HEK293 (cell line): ENCODE results near the gene PHEX.

ENCODE experiments used
- CTCF ChIA-PET: fragments of 350-600 bp; formaldehyde crosslinking; extraction: SDS; loops from one replicate; lab custom pipeline; 2021; ENCODE audit warnings: antibody characterized with exemption; lab: Yijun Ruan, JAX
- POLR2A ChIA-PET: fragments of 300-600 bp; formaldehyde crosslinking; extraction: SDS; loops from one replicate; lab custom pipeline; 2020; ENCODE audit warnings: antibody characterized with exemption, inconsistent platforms; lab: Yijun Ruan, JAX
- H3K27ac ChIP-seq: fragments of 200-500 bp; sonication (Bioruptor generic); 2 replicates; pipeline ENCODE4 v1.5.1; 2014; ENCODE audit warnings: low read depth, low read length, control low read depth, inconsistent platforms; ENCODE audit errors: extremely low read depth
- H3K36me3 ChIP-seq, 2 experiments: fragments of 200-500 bp in 1 of 2; sonication (Bioruptor generic) in 1 of 2; 1 replicate in 1 of 2; 2 replicates in 1 of 2; pipeline ENCODE4 v1.5.1; 2014 to 2017; ENCODE audit warnings: inconsistent platforms in 2 of 2, low read length in 2 of 2; ENCODE audit not compliant: control insufficient read depth in 2 of 2, insufficient read depth in 1 of 2
- H3K4me1 ChIP-seq: fragments of 200-500 bp; sonication (Bioruptor generic); 2 replicates; pipeline ENCODE4 v1.5.1; 2014; ENCODE audit warnings: mild to moderate bottlenecking, low read length, inconsistent platforms; ENCODE audit not compliant: control insufficient read depth, insufficient read depth
- H3K4me3 ChIP-seq: 2 replicates; pipeline ENCODE4 v1.5.1; 2011; ENCODE audit warnings: low read depth, mild to moderate bottlenecking, control low read depth, low read length, moderate library complexity
- H3K9me3 ChIP-seq: fragments of 200-500 bp; sonication (Bioruptor generic); 2 replicates; pipeline ENCODE4 v1.5.1; 2014; ENCODE audit warnings: low read depth, low read length, inconsistent platforms; ENCODE audit not compliant: control insufficient read depth, insufficient read depth
- BCL11B ChIP-seq: fragments of 450-650 bp; formaldehyde crosslinking; IDR thresholded peaks from 2 replicates; pipeline ENCODE4 v1.5.1; 2016; ENCODE audit warnings: low read depth, missing biosample characterization, missing genetic modification characterization
- CTCF ChIP-seq: fragments of 450-650 bp; formaldehyde crosslinking; IDR thresholded peaks from 2 replicates; pipeline ENCODE4 v1.5.1; 2016; ENCODE audit warnings: missing biosample characterization, missing genetic modification characterization
- GLIS1 ChIP-seq: fragments of 450-650 bp; formaldehyde crosslinking; IDR thresholded peaks from 2 replicates; pipeline ENCODE4 v1.5.1; 2016; ENCODE audit warnings: missing biosample characterization, missing genetic modification characterization
- KLF1 ChIP-seq: fragments of 450-650 bp; formaldehyde crosslinking; IDR thresholded peaks from 2 replicates; pipeline ENCODE4 v1.5.1; 2016; ENCODE audit warnings: missing biosample characterization, missing genetic modification characterization
- KLF10 ChIP-seq: fragments of 450-650 bp; IDR thresholded peaks from 2 replicates; pipeline ENCODE4 v1.5.1; 2018; ENCODE audit warnings: missing biosample characterization, mild to moderate bottlenecking, missing genetic modification characterization
- OVOL3 ChIP-seq: fragments of 450-650 bp; formaldehyde crosslinking; IDR thresholded peaks from 2 replicates; pipeline ENCODE4 v1.5.1; 2016; ENCODE audit warnings: missing biosample characterization, missing genetic modification characterization
- PRDM6 ChIP-seq: fragments of 450-650 bp; formaldehyde crosslinking; IDR thresholded peaks from 2 replicates; pipeline ENCODE4 v1.5.1; 2017; ENCODE audit warnings: missing biosample characterization, missing genetic modification characterization
- ZNF10 ChIP-seq: fragments of 450-650 bp; formaldehyde crosslinking; IDR thresholded peaks from 2 replicates; pipeline ENCODE4 v1.5.1; 2017; ENCODE audit warnings: missing biosample characterization, missing genetic modification characterization
- ZNF114 ChIP-seq: fragments of 450-650 bp; formaldehyde crosslinking; IDR thresholded peaks from 2 replicates; pipeline ENCODE4 v1.5.0; 2017; ENCODE audit warnings: missing biosample characterization, missing genetic modification characterization
- ZNF140 ChIP-seq: fragments of 450-650 bp; formaldehyde crosslinking; IDR thresholded peaks from 2 replicates; pipeline ENCODE4 v1.5.1; 2016; ENCODE audit warnings: missing biosample characterization, missing genetic modification characterization
- ZNF174 ChIP-seq: fragments of 450-650 bp; formaldehyde crosslinking; IDR thresholded peaks from 2 replicates; pipeline ENCODE4 v1.5.0; 2017; ENCODE audit warnings: missing biosample characterization, mild to moderate bottlenecking, missing genetic modification characterization
- ZNF37A ChIP-seq: fragments of 450-650 bp; IDR thresholded peaks from 2 replicates; pipeline ENCODE4 v1.5.1; 2018; ENCODE audit warnings: missing biosample characterization, missing genetic modification characterization
- ZNF394 ChIP-seq: fragments of 450-650 bp; formaldehyde crosslinking; IDR thresholded peaks from 2 replicates; pipeline ENCODE4 v1.5.1; 2016; ENCODE audit warnings: missing biosample characterization, missing genetic modification characterization, mild to moderate bottlenecking, moderate library complexity, borderline replicate concordance
- ZNF426 ChIP-seq: fragments of 450-650 bp; formaldehyde crosslinking; IDR thresholded peaks from 2 replicates; pipeline ENCODE4 v1.5.1; 2017; ENCODE audit warnings: missing biosample characterization, missing genetic modification characterization, mild to moderate bottlenecking, inconsistent platforms, moderate library complexity
- ZNF555 ChIP-seq: fragments of 450-650 bp; formaldehyde crosslinking; conservative IDR thresholded peaks from 2 replicates; pipeline ENCODE4 v1.5.1; 2017; ENCODE audit warnings: missing biosample characterization, mild to moderate bottlenecking, missing genetic modification characterization, inconsistent platforms
- ZNF629 ChIP-seq: fragments of 450-650 bp; formaldehyde crosslinking; IDR thresholded peaks from 2 replicates; pipeline ENCODE4 v1.5.1; 2017; ENCODE audit warnings: missing biosample characterization, missing genetic modification characterization
- ZNF639 ChIP-seq: fragments of 450-650 bp; formaldehyde crosslinking; IDR thresholded peaks from 2 replicates; pipeline ENCODE4 v1.5.1; 2016; ENCODE audit warnings: missing biosample characterization, missing genetic modification characterization
- ZNF664 ChIP-seq: fragments of 450-650 bp; formaldehyde crosslinking; IDR thresholded peaks from 2 replicates; pipeline ENCODE4 v1.5.1; 2016; ENCODE audit warnings: missing biosample characterization, missing genetic modification characterization
- ZNF747 ChIP-seq: fragments of 450-650 bp; formaldehyde crosslinking; IDR thresholded peaks from 2 replicates; pipeline ENCODE4 v1.5.1; 2016; ENCODE audit warnings: missing biosample characterization, missing genetic modification characterization
- ZNF76 ChIP-seq: fragments of 450-650 bp; formaldehyde crosslinking; IDR thresholded peaks from 2 replicates; pipeline ENCODE4; 2016; ENCODE audit warnings: low read depth, missing biosample characterization, missing genetic modification characterization, borderline replicate concordance

Gene PHEX

GRCh38 chrX:22037911-22038537, 5.9 kb downstream of the PHEX start (continued):
- no peak for TF ChIP-seq ZNF639
- no peak for TF ChIP-seq ZNF37A (tag by site-specific recombination)
- TF ChIP-seq ZNF426 = no peak
- TF ChIP-seq ZNF394 (tag by site-specific recombination) = no peak
- TF ChIP-seq, all 188 proteins: peak for 0

- no peak overlapping the region for H3K4me3 ChIP-seq
- ChIA-PET POLR2A (no interaction called here), CTCF (interaction anchor here (0.7 kb wide), 1 partner anchor 118 kb away, joined by 3 read pairs; no protein-coding TSS in a partner anchor)
- H3K36me3 ChIP-seq = no peaks in the 10 kb centered on the region
- H3K4me1 ChIP-seq = no peaks in the 10 kb centered on the region
- TF ChIP-seq ZNF114 (tag by site-specific recombination) = no peak
- no peak for TF ChIP-seq KLF10 (tag by site-specific recombination)
- TF ChIP-seq ZNF76 (tag by site-specific recombination) = no peak
- TF ChIP-seq ZNF174 = no peak
- TF ChIP-seq ZNF140 (tag by site-specific recombination) = no peak
- no peak for TF ChIP-seq KLF1
- TF ChIP-seq ZNF664 (tag by site-specific recombination) = no peak
- no peak for TF ChIP-seq ZNF10
- TF ChIP-seq CTCF (tag by site-specific recombination) = no peak
- TF ChIP-seq BCL11B (tag by site-specific recombination) = no peak
- no peak for TF ChIP-seq PRDM6 (tag by site-specific recombination)
- TF ChIP-seq ZNF37A (tag by site-specific recombination) = no peak
- no peak for TF ChIP-seq GLIS1 (tag by site-specific recombination)
- no peak for TF ChIP-seq ZNF555 (tag by site-specific recombination)
- no peak for TF ChIP-seq ZNF747 (tag by site-specific recombination)
- no peak for TF ChIP-seq OVOL3
- no peaks in the 10 kb centered on the region for H3K9me3 ChIP-seq
- H3K27ac ChIP-seq = no peak overlapping the region
Observed at GRCh38 chrX:22039541-22039940, 7.4 kb downstream of the PHEX start.

GRCh38 chrX:22040184-22040583, 8.1 kb downstream of the PHEX start:
- no peak overlapping the region for H3K27ac ChIP-seq
- H3K4me1 ChIP-seq = no peaks in the 10 kb centered on the region
- H3K4me3 ChIP-seq = no peak overlapping the region
- POLR2A ChIA-PET = no interaction called here
- no peaks in the 10 kb centered on the region for H3K9me3 ChIP-seq
- TF ChIP-seq ZNF629 = no peak
- CTCF ChIA-PET = no interaction called here
- no peaks in the 10 kb centered on the region for H3K36me3 ChIP-seq
